IPS-18a (cell line): ENCODE results near the gene ARL16.

Source experiments
- H3K27ac ChIP-seq: one replicate; pipeline ENCODE4 v1.5.1; 2013; ENCODE audit warnings: low read length
- H3K27me3 ChIP-seq: one replicate; pipeline ENCODE4 v1.6.1; 2013; ENCODE audit warnings: mild to moderate bottlenecking, low read length; ENCODE audit not compliant: control insufficient read depth, insufficient read depth
- H3K36me3 ChIP-seq: one replicate; pipeline ENCODE4 v1.6.1; 2013; ENCODE audit warnings: low read depth, low read length; ENCODE audit not compliant: control insufficient read depth
- H3K4me1 ChIP-seq: one replicate; pipeline ENCODE4 v1.6.1; 2013; ENCODE audit warnings: low read depth, low read length; ENCODE audit not compliant: control insufficient read depth
- H3K4me3 ChIP-seq: one replicate; pipeline ENCODE4 v1.5.1; 2013; ENCODE audit warnings: low read length
- H3K9ac ChIP-seq: one replicate; pipeline ENCODE4 v1.6.1; 2013; ENCODE audit warnings: mild to moderate bottlenecking, low read length, moderate library complexity
- H3K9me3 ChIP-seq: one replicate; pipeline ENCODE4 v1.6.1; 2013; ENCODE audit warnings: low read depth, low read length; ENCODE audit not compliant: control insufficient read depth

Gene ARL16

GRCh38 chr17:81717049-81717765 is 33.6 kb upstream of the ARL16 start:
- peaks cover 5% of the 10 kb centered on the region for H3K36me3 ChIP-seq

GRCh38 chr17:81716674-81716996 is 33.0 kb upstream of the ARL16 start:
- Histone ChIP-seq H3K9ac (no peak overlapping the region), H3K9me3 (no peaks in the 10 kb centered on the region), H3K4me1 (no peaks in the 10 kb centered on the region), H3K27me3 (no peaks in the 10 kb centered on the region), H3K4me3 (no peak overlapping the region), H3K27ac (no peak overlapping the region), H3K36me3 (peaks cover 5% of the 10 kb centered on the region)

More at GRCh38 chr17:81717049-81717765, 33.6 kb upstream of the ARL16 start:
- no peak overlapping the region for H3K27ac ChIP-seq
- no peaks in the 10 kb centered on the region for H3K27me3 ChIP-seq
- no peak overlapping the region for H3K9ac ChIP-seq
- no peak overlapping the region for H3K4me3 ChIP-seq
- no peaks in the 10 kb centered on the region for H3K4me1 ChIP-seq
- H3K9me3 ChIP-seq: no peaks in the 10 kb centered on the region

- H3K36me3 ChIP-seq: peaks cover 5% of the 10 kb centered on the region
- H3K9ac ChIP-seq: no peak overlapping the region
- no peak overlapping the region for H3K27ac ChIP-seq
- no peak overlapping the region for H3K4me3 ChIP-seq
- H3K4me1 ChIP-seq: peaks cover 1% of the 10 kb centered on the region
- no peaks in the 10 kb centered on the region for H3K9me3 ChIP-seq
- H3K27me3 ChIP-seq: peaks cover 3% of the 10 kb centered on the region
Measured at GRCh38 chr17:81715872-81716673, 32.5 kb upstream of the ARL16 start.

GRCh38 chr17:81715107-81715871 is 31.7 kb upstream of the ARL16 start:
- H3K27me3 ChIP-seq: peaks cover 9% of the 10 kb centered on the region
- no peaks in the 10 kb centered on the region for H3K9me3 ChIP-seq
- no peak overlapping the region for H3K27ac ChIP-seq
- H3K4me3 ChIP-seq: no peak overlapping the region
- H3K36me3 ChIP-seq: peaks cover 5% of the 10 kb centered on the region
- no peak overlapping the region for H3K9ac ChIP-seq
- H3K4me1 ChIP-seq: peaks cover 7% of the 10 kb centered on the region

- H3K4me1 ChIP-seq: peaks cover 12% of the 10 kb centered on the region
- no peak overlapping the region for H3K9ac ChIP-seq
- H3K4me3 ChIP-seq: no peak overlapping the region
- no peaks in the 10 kb centered on the region for H3K9me3 ChIP-seq
- H3K36me3 ChIP-seq: peaks cover 5% of the 10 kb centered on the region
- no peak overlapping the region for H3K27ac ChIP-seq
- H3K27me3 ChIP-seq: peaks cover 9% of the 10 kb centered on the region
Measured at GRCh38 chr17:81714412-81715106, 31.0 kb upstream of the ARL16 start.

GRCh38 chr17:81713556-81714411 is 30.2 kb upstream of the ARL16 start:
- H3K4me1 ChIP-seq: peaks cover 12% of the 10 kb centered on the region
- H3K9me3 ChIP-seq: no peaks in the 10 kb centered on the region
- H3K36me3 ChIP-seq: peaks cover 5% of the 10 kb centered on the region
- peak overlapping the region; percentile 72 for H3K4me3 ChIP-seq
- no peak overlapping the region for H3K9ac ChIP-seq
- H3K27me3 ChIP-seq: peaks cover 9% of the 10 kb centered on the region
- H3K27ac ChIP-seq: no peak overlapping the region

GRCh38 chr17:81713004-81713555 is 29.5 kb upstream of the ARL16 start:
- Histone ChIP-seq H3K27ac (no peak overlapping the region), H3K9ac (peak overlapping the region; percentile 39), H3K9me3 (no peaks in the 10 kb centered on the region), H3K36me3 (peaks cover 5% of the 10 kb centered on the region), H3K27me3 (peaks cover 9% of the 10 kb centered on the region), H3K4me1 (peaks cover 12% of the 10 kb centered on the region), H3K4me3 (peak overlapping the region; percentile 72)

GRCh38 chr17:81712468-81713003 is 28.9 kb upstream of the ARL16 start:
- H3K27ac ChIP-seq: no peak overlapping the region

GRCh38 chr17:81711814-81712467 is 28.3 kb upstream of the ARL16 start, which contains the start of gene SLC25A10:
TSS of gene SLC25A10 (plus strand) at chr17:81712284. CDS start at chr17:81712427, 143 bp downstream.
- H3K9ac ChIP-seq: peak within 1 kb of the TSS; percentile 39
- H3K27ac ChIP-seq: no peak within 1 kb of the TSS
- peak within 1 kb of the TSS; percentile 72 for H3K4me3 ChIP-seq
- peaks cover 9% of the 10 kb centered on the region for H3K27me3 ChIP-seq
- peaks cover 12% of the 10 kb centered on the region for H3K4me1 ChIP-seq
- no peaks in the 10 kb centered on the region for H3K9me3 ChIP-seq
- peaks cover 3% of the 10 kb centered on the region for H3K36me3 ChIP-seq

More at GRCh38 chr17:81712468-81713003, 28.9 kb upstream of the ARL16 start:
- Histone ChIP-seq H3K9ac (peak overlapping the region; percentile 39), H3K4me1 (peaks cover 12% of the 10 kb centered on the region), H3K9me3 (no peaks in the 10 kb centered on the region), H3K36me3 (no peaks in the 10 kb centered on the region), H3K4me3 (peak overlapping the region; percentile 72), H3K27me3 (peaks cover 9% of the 10 kb centered on the region)
